ENCODE measurements around the gene SYTL5.

- TF ChIP-seq, protein P1, sequence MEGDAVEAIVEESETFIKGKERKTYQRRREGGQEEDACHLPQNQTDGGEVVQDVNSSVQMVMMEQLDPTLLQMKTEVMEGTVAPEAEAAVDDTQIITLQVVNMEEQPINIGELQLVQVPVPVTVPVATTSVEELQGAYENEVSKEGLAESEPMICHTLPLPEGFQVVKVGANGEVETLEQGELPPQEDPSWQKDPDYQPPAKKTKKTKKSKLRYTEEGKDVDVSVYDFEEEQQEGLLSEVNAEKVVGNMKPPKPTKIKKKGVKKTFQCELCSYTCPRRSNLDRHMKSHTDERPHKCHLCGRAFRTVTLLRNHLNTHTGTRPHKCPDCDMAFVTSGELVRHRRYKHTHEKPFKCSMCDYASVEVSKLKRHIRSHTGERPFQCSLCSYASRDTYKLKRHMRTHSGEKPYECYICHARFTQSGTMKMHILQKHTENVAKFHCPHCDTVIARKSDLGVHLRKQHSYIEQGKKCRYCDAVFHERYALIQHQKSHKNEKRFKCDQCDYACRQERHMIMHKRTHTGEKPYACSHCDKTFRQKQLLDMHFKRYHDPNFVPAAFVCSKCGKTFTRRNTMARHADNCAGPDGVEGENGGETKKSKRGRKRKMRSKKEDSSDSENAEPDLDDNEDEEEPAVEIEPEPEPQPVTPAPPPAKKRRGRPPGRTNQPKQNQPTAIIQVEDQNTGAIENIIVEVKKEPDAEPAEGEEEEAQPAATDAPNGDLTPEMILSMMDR (optimal IDR thresholded peaks at IDR 0.05 in 1 of 3, IDR thresholded peaks at IDR 0.05 in 1 of 3, conservative IDR thresholded peaks at IDR 0.05 in 1 of 3; ENCODE audit: extremely low read depth in 1 of 3, insufficient read depth in 2 of 3, low read length in 3 of 3): no peak
- TF ChIP-seq EZH2 (IDR thresholded peaks at IDR 0.05; ENCODE audit: low read length): no peak
Measured at GRCh38 chrX:38124000-38124399, 117.6 kb downstream of the SYTL5 start.
